NCI-H1694 treated with DMSO at 0.1 percent for 48 hours (cell line): ENCODE results near the gene TRAPPC6A.

Experiments used
- DNase-seq: peaks from one replicate; lab custom pipeline; 2025; lab: John Stamatoyannopoulos, UW

Gene TRAPPC6A

GRCh38 chr19:45177817-45178261 is at the start of gene TRAPPC6A:
Gene TRAPPC6A (minus strand): TSS chr19:45178237. CDS start chr19:45178218, 19 bp downstream.
- no peak for DNase-seq

- DNase-seq: no peak
Measured at GRCh38 chr19:45224645-45225044, 46.6 kb upstream of the TRAPPC6A start.

GRCh38 chr19:45223879-45224278 is 45.8 kb upstream of the TRAPPC6A start:
- no peak for DNase-seq

GRCh38 chr19:45222724-45223123 is 44.7 kb upstream of the TRAPPC6A start:
- DNase-seq: no peak

GRCh38 chr19:45218911-45219743 is 41.1 kb upstream of the TRAPPC6A start:
- DNase-seq: no peak

- DNase-seq: no peak
Measured at GRCh38 chr19:45218426-45218825, 40.4 kb upstream of the TRAPPC6A start.

- DNase-seq: no peak
Measured at GRCh38 chr19:45217957-45218334, 39.9 kb upstream of the TRAPPC6A start.

GRCh38 chr19:45217193-45217956 is 39.3 kb upstream of the TRAPPC6A start:
- no peak for DNase-seq

GRCh38 chr19:45216667-45217066 is 38.6 kb upstream of the TRAPPC6A start:
- no peak for DNase-seq

GRCh38 chr19:45215391-45216191 is 37.6 kb upstream of the TRAPPC6A start:
- no peak for DNase-seq

- no peak for DNase-seq
Measured at GRCh38 chr19:45213031-45213430, 35.0 kb upstream of the TRAPPC6A start.

- DNase-seq: no peak
Measured at GRCh38 chr19:45211751-45212381, 33.8 kb upstream of the TRAPPC6A start.

- no peak for DNase-seq
Measured at GRCh38 chr19:45206328-45206727, 28.3 kb upstream of the TRAPPC6A start.

- no peak for DNase-seq
Measured at GRCh38 chr19:45205810-45206209, 27.8 kb upstream of the TRAPPC6A start.

- DNase-seq: no peak
Measured at GRCh38 chr19:45202637-45203036, 24.6 kb upstream of the TRAPPC6A start.

GRCh38 chr19:45200568-45200967 is 22.5 kb upstream of the TRAPPC6A start:
- peak; percentile 20 for DNase-seq

- DNase-seq: peak; percentile 1
Measured at GRCh38 chr19:45195764-45196163, 17.7 kb upstream of the TRAPPC6A start.

- no peak for DNase-seq
Measured at GRCh38 chr19:45191375-45191774, 13.3 kb upstream of the TRAPPC6A start.

GRCh38 chr19:45189971-45190370 is 11.9 kb upstream of the TRAPPC6A start:
- no peak for DNase-seq

GRCh38 chr19:45187421-45188100 is 9.5 kb upstream of the TRAPPC6A start:
- DNase-seq: peak; percentile 40
